Epithelial cell of esophagus (primary cell): ENCODE data around the gene TMC3.

Experiments used
- DNase-seq: peaks from one replicate; pipeline ENCODE4 v3.0.0; 2010; ENCODE audit warnings: low read depth
- H3K4me3 ChIP-seq: 2 replicates; pipeline ENCODE4 v1.5.1; 2011; ENCODE audit warnings: mild to moderate bottlenecking, low read length, control low read depth
- CTCF ChIP-seq: IDR thresholded peaks from 2 replicates; pipeline ENCODE4 v1.5.1; 2011; ENCODE audit warnings: low read depth, mild to moderate bottlenecking, low read length, control low read depth, inconsistent platforms; ENCODE audit not compliant: insufficient read depth; ENCODE audit errors: missing control alignments

Gene TMC3

DNA sequence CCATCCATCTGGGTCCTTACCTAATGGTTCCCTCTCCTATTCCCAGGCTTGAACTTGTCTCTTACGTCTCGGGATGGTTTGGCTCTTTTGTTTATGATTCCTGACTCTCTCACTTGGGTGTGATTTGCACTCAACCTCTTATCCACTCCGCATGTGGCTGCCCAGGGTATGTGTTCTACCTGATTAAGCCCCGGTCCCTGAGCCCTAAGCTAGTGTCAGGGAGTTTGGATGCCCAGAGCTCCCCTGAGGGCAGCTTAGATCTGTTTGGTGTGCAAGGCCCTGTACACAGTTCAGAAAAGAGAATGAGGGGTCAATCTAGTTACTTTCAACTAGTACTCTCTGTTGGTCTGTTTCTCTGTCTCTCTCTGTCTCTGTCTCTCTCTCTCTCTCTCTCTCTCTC, 34.2 kb downstream of the TMC3 start:
- H3K4me3 ChIP-seq: no peak overlapping the region
- DNase-seq: no peak
- no peak for TF ChIP-seq CTCF

DNA sequence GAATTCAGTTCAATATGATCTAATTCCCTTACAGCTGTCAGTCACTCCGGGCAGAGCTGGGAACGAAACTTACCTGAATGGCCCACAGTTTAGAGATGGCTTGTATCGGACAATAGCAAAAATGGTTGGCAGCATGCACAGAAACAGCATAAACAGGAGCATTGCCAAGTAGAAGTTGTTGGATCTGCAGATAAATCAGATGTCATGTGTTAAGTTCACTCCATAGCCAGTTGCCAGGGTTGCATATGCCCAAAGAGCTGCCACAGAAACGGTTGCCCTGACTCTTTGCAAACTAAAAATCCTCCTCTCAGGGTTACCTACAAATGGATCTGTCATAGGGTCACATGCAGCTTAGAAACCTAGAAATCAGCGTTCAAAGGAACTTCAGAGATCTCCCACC, 34.7 kb downstream of the TMC3 start:
- no peak for DNase-seq
- H3K4me3 ChIP-seq: no peak overlapping the region
- no peak for TF ChIP-seq CTCF

DNA sequence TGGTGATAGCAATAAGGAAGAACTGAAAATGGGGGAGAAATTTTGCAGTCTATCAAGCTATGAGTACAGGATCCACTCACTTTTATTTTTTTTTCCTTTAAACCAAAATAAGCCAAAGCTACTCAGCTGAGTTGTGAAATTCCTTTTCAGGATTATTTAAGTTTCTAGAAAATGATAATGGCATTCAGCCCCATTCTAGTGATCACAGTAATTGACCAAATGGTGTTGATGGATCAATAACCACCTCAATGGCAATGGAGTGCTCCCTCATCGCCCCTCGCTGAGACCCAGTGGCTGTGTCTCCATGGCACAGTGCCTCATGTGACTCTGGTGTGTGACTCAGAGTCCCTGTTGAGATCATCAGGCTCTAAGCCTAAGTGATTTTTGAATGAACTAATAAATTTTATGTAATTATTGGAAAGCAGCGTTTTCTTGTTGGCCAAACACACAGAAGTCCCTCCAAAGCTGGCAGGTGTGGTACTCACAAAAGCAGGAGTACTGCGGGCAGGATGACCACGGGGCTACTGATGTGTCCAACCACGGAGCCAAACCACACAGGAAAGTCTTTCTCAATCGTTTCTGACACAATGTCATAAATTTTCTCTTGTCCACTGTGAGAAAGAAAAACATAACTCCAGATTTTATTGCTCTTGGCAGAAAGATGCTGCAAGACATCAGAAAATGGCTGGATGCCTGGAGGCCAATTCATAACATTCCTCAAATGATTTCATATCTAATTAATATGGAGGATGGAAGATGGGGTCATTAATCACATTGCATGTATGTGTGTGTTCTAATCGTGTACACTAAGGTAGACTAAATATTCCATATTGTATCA, 35.6 kb downstream of the TMC3 start:
- peak; percentile 40 for DNase-seq
- no peak overlapping the region for H3K4me3 ChIP-seq
- no peak for TF ChIP-seq CTCF

GRCh38 chr15:81337713-81338157, 36.3 kb downstream of the TMC3 start:
- TF ChIP-seq CTCF: no peak
- no peak overlapping the region for H3K4me3 ChIP-seq
- DNase-seq: no peak

DNA sequence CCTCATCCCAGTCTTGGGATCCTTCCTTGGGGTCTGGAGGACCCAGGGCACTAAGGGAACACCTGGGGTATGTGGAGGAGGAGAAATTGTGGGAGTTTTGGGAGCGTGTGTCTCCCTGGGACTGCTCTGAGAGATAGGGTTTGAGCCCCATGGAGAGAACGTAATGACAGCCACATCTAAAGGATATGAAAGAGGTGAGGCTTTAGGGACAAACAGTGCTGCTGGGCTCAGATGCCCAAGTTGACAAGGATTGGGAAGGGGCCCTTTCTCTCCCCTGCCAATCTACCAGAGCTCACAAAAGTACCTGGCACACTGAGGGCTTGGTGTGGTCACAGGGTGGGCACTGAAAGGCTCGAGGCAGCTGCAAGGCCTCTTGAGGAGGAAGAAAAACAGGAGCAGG, 36.8 kb downstream of the TMC3 start:
- no peak for TF ChIP-seq CTCF
- H3K4me3 ChIP-seq: no peak overlapping the region
- no peak for DNase-seq

- peak; percentile 47 for TF ChIP-seq CTCF
- no peak overlapping the region for H3K4me3 ChIP-seq
- peak; percentile 46 for DNase-seq
These were observed 37.4 kb downstream of the TMC3 start for GRCh38 chr15:81336568-81336967.

- no peak overlapping the region for H3K4me3 ChIP-seq
- no peak for TF ChIP-seq CTCF
- no peak for DNase-seq
These were observed 38.4 kb downstream of the TMC3 start for GRCh38 chr15:81335631-81336030.
